ENCODE data around the gene SHISA7. TPM values are rescaled to one million over a fixed set of nuclear protein-coding genes. Genes with fewer than 3 reads are reported as not detected.
A peak's percentile ranks its signal among the peaks of the same experiment; 100 is the strongest.

The SHISA7 gene
- total and polyA plus RNA-seq, 2 donors (not counting 1 experiment from before 2014, with no cell fraction given): not detected

DNA sequence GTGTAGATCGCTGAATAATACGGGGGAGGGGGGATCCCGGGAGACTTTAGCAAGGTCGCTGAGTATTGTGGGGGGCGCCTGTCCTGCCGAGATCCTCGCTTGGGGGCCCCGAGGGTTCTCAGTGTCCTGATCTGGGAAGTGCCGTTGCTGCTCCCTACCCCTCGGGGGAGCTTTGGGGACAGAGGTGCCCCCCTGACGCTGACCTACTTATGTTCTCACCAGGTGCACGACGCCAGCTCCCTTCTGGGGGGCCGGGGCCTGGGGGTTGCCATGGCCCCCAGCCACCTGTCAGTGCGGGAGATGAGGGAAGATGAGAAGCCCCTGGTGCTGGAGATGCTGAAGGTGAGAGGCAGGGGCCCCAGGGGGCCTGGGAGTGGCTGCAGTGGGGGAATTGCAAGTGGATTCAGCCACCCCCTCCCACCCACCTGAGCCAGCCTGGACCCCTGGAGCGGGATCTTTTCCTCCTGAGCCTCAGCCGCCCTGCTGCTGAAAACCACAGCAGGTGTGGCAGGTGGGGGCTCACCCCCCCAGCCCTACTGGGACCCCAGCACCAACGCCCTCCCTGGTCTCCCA is 42.4 kb upstream of the SHISA7 start:
- Histone ChIP-seq H3K27ac (ENCODE audit: insufficient read depth, low read length) (peak overlapping the region; percentile 96), H2AFZ (ENCODE audit: low read length) (no peak overlapping the region), H3K4me1 (ENCODE audit: control insufficient read depth, extremely low read depth, insufficient read depth, low read length) (peaks cover 35% of the 10 kb centered on the region), H3K27me3 (ENCODE audit: control insufficient read depth, insufficient read depth, low read length) (no peaks in the 10 kb centered on the region), H4K20me1 (ENCODE audit: control insufficient read depth, extremely low read depth, insufficient read depth, low read length) (no peaks in the 10 kb centered on the region), H3K4me3 (replicated peaks in 1 of 4; ENCODE audit: control extremely low read depth in 1 of 4, insufficient read depth in 1 of 4, low read depth in 3 of 4, low read length in 4 of 4) (peak overlapping the region; percentile 64 to 71 (median 68)), H3K9ac (ENCODE audit: insufficient read depth, low read length) (peak overlapping the region; percentile 91), H3K9me3 (ENCODE audit: control insufficient read depth, insufficient read depth, low read depth, low read length) (no peaks in the 10 kb centered on the region), H3K36me3 (ENCODE audit: control insufficient read depth, insufficient read depth, low read length) (peaks cover 13% of the 10 kb centered on the region), H3K4me2 (ENCODE audit: extremely low read depth, insufficient read depth, low read length) (peak overlapping the region; percentile 100), H3K79me2 (ENCODE audit: control insufficient read depth, insufficient read depth, low read length) (peaks cover 9% of the 10 kb centered on the region)
- DNase-seq (ENCODE audit: low read depth in 2 of 2): no peak
- TF ChIP-seq, protein P1, sequence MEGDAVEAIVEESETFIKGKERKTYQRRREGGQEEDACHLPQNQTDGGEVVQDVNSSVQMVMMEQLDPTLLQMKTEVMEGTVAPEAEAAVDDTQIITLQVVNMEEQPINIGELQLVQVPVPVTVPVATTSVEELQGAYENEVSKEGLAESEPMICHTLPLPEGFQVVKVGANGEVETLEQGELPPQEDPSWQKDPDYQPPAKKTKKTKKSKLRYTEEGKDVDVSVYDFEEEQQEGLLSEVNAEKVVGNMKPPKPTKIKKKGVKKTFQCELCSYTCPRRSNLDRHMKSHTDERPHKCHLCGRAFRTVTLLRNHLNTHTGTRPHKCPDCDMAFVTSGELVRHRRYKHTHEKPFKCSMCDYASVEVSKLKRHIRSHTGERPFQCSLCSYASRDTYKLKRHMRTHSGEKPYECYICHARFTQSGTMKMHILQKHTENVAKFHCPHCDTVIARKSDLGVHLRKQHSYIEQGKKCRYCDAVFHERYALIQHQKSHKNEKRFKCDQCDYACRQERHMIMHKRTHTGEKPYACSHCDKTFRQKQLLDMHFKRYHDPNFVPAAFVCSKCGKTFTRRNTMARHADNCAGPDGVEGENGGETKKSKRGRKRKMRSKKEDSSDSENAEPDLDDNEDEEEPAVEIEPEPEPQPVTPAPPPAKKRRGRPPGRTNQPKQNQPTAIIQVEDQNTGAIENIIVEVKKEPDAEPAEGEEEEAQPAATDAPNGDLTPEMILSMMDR (conservative IDR thresholded peaks at IDR 0.05 in 1 of 2, IDR thresholded peaks at IDR 0.05 in 1 of 2; ENCODE audit: low read depth in 1 of 2, low read length in 2 of 2): no peak
- TF ChIP-seq EZH2 (IDR thresholded peaks at IDR 0.05; ENCODE audit: low read length, missing control alignments): no peak

DNA sequence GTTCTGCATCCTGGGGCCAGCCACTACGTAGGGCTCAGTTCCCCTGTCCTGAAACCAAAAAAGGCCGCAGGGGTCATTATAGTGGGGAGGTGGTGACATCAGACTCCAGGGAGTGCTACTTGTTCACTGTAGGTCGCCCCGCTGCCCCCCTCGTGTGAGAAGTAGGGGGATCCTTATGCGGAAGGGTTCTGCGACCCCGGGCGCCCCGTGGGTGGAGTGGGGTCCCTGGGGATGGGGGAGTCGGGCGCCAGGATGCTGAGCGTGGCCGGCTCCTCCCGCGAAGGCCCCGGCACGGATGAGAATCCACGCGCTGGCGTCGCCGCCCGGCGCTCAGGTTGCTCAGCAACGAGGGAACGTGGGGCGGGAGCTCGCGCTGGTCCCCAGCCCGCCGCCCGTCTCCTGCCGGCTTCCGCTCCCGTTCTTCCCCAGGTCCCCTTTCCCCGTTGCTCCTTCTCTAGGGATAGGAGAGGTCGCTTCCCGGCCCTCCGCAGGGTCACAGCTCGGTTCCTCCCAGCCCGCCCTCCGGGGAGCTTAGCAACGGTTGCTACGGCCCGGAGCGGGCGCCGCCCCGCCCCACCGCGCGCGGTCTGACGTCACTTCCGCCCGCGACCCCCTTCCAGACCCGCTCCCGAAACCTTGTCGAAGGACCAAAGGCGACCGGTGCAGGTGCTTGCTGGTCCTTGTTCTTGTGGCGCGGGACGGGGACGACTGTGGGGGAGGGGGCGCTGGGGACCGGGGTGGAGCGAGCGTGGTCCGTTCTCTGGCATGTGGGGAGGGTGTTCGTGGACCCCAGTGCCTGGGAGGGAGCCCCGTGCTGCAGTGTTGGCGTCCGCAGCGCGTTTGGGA is 41.7 kb upstream of the SHISA7 start, which contains the start of gene NAT14:
NAT14 (plus strand) TSS at position 596 of the 846 bp plus-strand sequence. CDS start 521 bp downstream, outside the sequence.
- Histone ChIP-seq H3K36me3 (ENCODE audit: control insufficient read depth, insufficient read depth, low read length) (peaks cover 13% of the 10 kb centered on the region), H2AFZ (ENCODE audit: low read length) (peak within 1 kb of the TSS; percentile 59), H3K9me3 (ENCODE audit: control insufficient read depth, insufficient read depth, low read depth, low read length) (no peaks in the 10 kb centered on the region), H3K4me2 (ENCODE audit: extremely low read depth, insufficient read depth, low read length) (peak within 1 kb of the TSS; percentile 100), H4K20me1 (ENCODE audit: control insufficient read depth, extremely low read depth, insufficient read depth, low read length) (no peaks in the 10 kb centered on the region), H3K27ac (ENCODE audit: insufficient read depth, low read length) (peak within 1 kb of the TSS; percentile 96), H3K4me3 (replicated peaks in 1 of 4; ENCODE audit: control extremely low read depth in 1 of 4, insufficient read depth in 1 of 4, low read depth in 3 of 4, low read length in 4 of 4) (peak within 1 kb of the TSS; percentile 64 to 71 (median 68)), H3K79me2 (ENCODE audit: control insufficient read depth, insufficient read depth, low read length) (peaks cover 10% of the 10 kb centered on the region), H3K27me3 (ENCODE audit: control insufficient read depth, insufficient read depth, low read length) (no peaks in the 10 kb centered on the region), H3K9ac (ENCODE audit: insufficient read depth, low read length) (peak within 1 kb of the TSS; percentile 91), H3K4me1 (ENCODE audit: control insufficient read depth, extremely low read depth, insufficient read depth, low read length) (peaks cover 35% of the 10 kb centered on the region)
- no peak for TF ChIP-seq EZH2 (IDR thresholded peaks at IDR 0.05; ENCODE audit: low read length, missing control alignments)
- TF ChIP-seq, protein P1 (conservative IDR thresholded peaks at IDR 0.05 in 1 of 2, IDR thresholded peaks at IDR 0.05 in 1 of 2; ENCODE audit: low read depth in 1 of 2, low read length in 2 of 2): no peak
- peak; percentile 58 to 62 for DNase-seq (ENCODE audit: low read depth in 2 of 2)

Measured in fibroblast of lung (primary cell).